Caki2 (cell line): ENCODE data around the gene ALX1. TPM values are rescaled to one million over a fixed set of nuclear protein-coding genes. Genes with fewer than 3 reads are reported as not detected.
"Not testable (repeated sequence)": the region's sequence is repeated elsewhere in the genome, so short reads cannot be mapped to it uniquely, and the experiment has no call there.

Experiments
- DNase-seq: peaks from one replicate; pipeline ENCODE4 v3.0.0-alpha.2; 2015; ENCODE audit warnings: low read depth
- in situ Hi-C: cut with HindIII; loops from 2 replicates; pipeline ENCODE4 v1.10.0; 2016; ENCODE audit warnings: low sequenced_read_pairs, low pct_unique_long_range_greater_than_20kb, mixed read lengths
- total RNA-seq: library from RNA; depleted of rRNA; stranded (reverse); fragments of >200 nt; shearing (Covaris generic); gene quantifications from 2 replicates; pipeline ENCODE4 v1.2.3, GENCODE V29; 2014; ENCODE audit warnings: low replicate concordance; rRNA removed

The ALX1 gene
- total RNA-seq, 1 experiment from 2014 or later, result not detected

DNA sequence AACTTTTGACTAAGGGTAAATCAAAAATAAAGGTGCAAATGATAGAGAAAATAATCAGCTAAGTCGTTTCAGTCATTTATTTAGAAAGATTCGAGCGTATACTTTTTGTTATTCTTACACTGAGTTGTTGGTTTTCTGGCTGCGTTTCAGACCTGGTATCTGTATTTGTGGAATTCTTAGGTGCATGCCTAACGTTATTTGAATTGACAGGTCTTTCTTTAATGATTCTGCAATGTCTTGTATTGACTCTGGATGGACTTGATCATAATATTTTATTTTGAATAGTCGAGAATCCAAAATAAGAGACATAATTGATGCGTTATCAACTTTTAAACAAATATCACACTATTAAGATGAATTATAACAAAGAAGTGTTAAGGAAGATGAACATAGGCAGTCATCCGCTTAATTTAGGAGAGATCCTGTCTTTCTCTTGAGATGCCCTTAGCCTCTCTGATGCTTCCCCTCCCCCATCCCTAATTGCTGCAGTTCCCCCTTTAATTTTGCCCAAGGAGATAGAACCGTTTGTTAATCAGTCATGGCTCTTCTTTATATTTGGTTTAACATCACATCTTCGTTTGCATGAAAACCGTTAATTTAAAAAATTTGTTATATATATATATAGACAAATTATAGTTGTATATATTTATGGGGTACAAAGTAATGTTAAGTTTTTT lies 1.8 kb downstream of the ALX1 start:
- in situ Hi-C loops, result no loop called here

DNA sequence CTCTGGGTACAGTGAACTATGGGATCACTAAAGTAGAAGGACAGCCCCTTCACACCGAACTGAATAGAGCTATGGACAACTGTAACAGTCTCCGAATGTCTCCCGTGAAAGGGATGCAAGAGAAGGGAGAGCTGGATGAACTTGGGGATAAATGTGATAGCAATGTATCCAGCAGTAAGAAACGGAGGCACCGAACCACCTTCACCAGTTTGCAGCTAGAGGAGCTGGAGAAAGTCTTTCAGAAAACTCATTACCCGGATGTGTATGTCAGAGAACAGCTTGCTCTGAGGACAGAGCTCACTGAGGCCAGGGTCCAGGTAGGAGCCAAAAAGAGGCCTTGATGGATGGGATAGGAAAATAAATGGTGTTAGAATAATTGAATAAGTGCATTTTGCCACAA lies 3.5 kb downstream of the ALX1 start:
- no peak for DNase-seq
- in situ Hi-C loops, result no loop called here

More for the DNA sequence above, 1.8 kb downstream of the ALX1 start:
- no peak for DNase-seq

DNA sequence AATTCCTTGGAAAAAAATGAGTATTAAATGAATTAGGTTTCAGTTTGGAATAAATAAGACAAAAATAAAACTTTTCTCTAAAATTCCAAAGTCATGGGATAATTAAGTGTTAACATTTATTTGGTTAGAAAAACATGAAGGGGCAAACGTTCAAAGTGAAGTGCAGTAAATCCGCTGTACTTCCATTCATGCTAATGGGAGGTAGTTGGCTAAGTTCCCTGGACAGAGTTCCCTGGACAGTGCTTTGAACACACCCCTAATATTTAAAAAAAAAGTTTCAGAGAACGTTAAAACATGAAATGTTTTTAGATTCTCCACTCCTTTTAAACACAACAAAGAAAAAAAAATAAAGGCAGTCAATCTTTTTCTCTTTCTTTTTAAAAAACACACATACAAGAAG lies 16.3 kb downstream of the ALX1 start:
- in situ Hi-C loops, result no loop called here
- DNase-seq, result no peak

DNA sequence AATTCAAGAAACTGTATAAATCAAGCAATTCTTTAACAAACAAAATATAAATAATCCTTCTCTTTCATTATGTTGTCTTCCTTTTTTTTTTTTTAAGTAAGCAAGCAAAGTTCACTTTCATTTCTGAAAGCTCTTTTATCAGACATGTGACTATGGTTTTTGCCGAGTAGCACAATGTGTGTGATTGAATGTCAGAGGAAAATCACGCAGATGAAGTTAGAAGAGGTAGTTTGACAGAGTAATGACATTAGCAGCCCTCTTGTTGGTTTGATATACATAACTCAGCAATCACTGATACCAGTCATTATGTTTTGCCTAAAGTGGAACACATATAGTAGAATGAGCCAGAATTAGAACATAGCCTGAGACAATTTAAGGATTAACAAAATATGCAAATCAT lies 19.0 kb downstream of the ALX1 start:
- in situ Hi-C loops, result no loop called here
- no peak for DNase-seq

DNA sequence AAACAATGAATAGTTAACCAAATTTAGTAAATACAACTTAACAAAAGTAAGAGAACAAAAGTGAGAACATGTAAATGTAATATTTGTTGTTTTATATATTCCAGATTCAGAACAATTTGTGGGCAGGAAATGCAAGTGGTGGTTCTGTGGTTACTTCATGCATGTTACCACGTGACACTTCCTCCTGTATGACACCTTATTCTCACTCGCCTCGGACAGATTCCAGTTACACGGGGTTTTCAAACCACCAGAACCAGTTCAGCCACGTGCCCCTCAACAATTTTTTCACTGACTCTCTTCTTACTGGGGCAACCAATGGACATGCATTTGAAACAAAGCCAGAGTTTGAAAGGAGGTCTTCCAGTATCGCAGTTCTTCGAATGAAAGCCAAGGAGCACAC lies 21.0 kb downstream of the ALX1 start:
- no peak for DNase-seq
- in situ Hi-C loops, result no loop called here

DNA sequence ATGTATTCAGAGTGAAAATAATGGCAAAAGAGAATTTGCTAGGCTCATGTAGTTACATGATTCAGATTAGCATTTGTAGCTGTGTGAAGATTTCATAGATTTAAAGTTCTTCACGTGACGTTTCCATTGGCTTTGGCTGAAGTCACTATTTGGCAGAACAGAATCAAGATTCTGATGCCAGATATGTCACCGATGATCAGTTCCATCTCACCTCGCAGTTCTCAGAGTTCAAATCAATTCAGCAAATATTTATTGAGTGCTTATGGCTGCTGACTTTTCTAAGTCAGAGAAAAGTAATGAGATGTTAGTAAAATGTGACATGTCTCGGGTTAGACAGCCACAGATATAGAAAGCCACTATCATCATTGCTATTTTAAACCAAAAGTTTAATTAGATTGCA lies 28.4 kb downstream of the ALX1 start:
- in situ Hi-C loops, result no loop called here

DNA sequence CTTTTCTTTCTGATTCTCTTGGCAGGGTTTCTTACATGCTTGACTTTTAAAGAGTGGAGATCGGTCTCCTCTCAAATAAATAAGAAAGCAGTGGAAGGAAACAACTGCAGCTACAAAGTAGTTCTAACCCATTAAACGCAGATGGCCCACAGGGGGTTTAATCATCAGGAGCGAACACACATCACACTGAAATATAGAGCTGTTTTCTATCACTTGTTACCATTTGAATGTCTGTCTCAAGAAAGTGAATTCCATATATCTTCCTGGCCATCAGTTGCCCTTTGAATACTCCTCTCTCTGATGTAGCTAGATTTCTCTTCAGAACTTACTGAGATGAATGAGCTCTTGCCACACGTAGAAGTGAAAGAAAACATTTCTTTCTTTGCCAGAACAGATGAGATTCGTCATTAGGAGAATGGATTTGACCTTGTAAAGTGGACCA lies 29.1 kb downstream of the ALX1 start:
- DNase-seq, result no peak
- in situ Hi-C loops, result no loop called here

More for the DNA sequence above, 28.4 kb downstream of the ALX1 start:
- no peak for DNase-seq

DNA sequence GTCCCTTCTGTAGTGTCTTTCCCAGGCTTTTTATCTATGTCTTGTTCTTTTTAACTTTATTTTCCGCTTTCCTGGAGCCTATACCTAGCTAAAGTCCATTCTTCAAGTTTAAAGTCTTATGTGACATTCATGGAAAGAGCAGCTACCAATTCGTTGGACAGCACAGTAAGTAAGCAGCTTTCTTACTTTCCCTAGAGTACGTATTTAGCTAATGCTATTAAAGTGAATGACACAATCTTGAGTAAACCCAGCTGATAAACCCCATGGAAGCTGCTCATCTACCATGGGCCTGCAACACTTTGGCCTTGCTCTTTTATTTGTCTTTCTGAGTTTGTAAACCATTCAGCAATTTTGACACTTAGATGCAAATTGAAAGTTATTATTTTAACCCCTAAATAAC lies 30.0 kb downstream of the ALX1 start:
- DNase-seq, result no peak
- in situ Hi-C loops, result no loop called here

DNA sequence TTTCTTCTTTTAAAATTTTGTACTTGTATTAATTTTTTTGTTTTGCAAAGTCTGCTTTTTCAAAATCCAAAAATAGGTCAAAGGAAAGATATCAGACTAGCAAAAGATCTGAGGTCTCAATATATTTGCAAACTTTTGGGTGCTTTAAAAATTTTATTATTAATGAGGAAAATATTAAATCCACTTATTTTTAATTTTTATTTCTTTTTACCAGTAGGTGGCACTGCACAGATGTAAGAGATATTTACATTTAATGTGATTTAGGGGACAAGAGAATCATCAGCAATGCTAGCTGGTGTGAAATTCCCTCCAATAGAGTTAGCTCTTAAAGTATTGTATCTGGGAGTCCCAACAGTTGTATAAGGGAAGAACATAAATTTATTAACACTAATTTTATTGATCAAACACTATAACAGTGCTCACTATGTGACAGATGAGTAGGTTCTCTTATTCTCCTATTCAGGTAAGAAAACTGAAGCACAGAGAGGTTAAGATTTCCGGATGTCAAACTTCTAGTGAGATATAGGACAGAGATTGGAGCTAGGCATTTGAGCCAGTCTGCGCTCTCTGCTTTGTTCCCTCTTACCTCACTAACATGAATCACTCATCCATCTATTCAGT lies 30.5 kb downstream of the ALX1 start:
- peak; percentile 31 for DNase-seq
- in situ Hi-C loops, result no loop called here

DNA sequence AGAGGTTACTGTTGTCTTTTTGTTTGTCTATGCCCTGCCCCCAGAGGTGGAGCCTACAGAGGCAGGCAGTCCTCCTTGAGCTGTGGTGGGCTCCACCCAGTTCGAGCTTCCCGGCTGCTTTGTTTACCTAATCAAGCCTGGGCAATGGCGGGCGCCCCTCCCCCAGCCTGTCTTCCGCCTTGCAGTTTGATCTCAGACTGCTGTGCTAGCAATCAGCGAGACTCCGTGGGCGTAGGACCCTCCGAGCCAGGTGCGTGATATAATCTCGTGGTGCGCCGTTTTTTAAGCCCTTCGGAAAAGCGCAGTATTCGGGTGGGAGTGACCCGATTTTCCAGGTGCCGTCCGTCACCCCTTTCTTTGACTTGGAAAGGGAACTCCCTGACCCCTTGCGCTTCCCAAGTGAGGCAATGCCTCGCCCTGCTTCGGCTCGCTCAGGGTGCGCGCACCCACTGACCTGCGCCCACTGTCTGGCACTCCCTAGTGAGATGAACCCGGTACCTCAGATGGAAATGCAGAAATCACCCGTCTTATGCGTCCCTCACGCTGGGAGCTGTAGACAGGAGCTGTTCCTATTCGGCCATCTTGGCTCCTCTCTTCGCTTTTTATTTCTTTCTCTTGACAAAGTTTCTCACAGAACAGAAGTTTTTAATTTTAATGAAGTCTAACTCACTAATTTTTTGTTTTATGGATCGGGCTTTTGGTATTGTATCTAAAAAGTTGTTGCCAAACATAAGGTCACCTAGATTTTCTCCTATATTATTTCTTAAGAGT lies 38.0 kb downstream of the ALX1 start:
- DNase-seq, in situ Hi-C loops: not testable (repeated sequence)

DNA sequence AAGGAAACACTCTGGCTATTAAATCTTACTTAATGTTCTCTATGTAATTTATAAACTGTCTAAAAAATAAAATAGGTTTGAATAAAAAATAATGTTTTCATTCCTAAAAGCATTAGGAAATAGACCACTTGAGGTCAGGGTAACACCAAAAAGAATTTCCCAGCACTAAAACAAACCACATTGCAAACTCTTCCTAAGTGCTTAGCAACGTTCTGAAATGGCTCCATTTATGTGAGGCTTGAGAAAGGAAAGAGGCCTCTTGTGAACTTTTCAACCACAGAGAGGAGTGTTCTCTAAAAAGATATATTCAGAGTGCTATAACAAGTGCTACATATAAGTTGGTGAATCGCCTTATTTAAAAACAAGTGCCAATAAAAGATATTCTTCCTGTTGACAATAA lies 42.7 kb downstream of the ALX1 start:
- in situ Hi-C loops, result no loop called here
- DNase-seq, result no peak

DNA sequence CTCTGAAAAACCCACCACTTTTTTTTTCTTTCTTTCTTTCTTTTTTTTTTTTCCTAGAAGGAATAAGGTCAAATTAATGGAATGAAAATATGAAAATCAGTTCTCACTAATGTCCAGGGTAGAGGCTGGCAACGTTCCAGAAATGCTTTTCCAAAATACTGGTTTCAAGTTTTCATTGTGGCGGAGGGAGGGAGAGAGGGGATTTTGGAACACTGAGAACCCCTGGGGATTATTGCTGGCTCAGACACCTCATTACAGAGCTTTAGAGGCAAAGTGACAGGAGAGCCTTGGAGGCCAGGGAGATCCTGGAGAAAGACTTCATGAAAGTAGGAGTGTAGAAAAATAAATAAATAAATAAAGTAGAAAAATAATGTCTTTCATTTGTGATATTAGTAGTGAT lies 45.4 kb downstream of the ALX1 start:
- no peak for DNase-seq
- in situ Hi-C loops, result no loop called here

DNA sequence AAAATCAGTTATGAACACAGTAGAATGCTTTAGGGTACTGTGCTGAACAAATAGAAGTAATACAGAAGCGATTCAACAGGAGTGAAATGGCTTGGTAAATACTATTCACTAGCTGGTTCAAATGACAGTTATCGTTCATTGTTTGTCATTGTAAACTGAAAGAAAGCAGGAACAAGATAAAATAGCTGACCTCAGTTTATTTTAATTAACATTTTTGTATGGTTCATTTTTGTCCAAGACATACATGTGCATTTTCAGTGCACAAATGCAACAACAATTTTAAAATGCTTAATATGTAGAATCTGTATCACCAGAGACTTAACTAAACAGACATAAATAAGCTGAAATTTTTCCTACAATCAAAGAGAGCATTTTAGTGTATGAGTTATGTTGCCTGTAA lies 49.9 kb downstream of the ALX1 start:
- no peak for DNase-seq
- in situ Hi-C loops, result no loop called here

DNA sequence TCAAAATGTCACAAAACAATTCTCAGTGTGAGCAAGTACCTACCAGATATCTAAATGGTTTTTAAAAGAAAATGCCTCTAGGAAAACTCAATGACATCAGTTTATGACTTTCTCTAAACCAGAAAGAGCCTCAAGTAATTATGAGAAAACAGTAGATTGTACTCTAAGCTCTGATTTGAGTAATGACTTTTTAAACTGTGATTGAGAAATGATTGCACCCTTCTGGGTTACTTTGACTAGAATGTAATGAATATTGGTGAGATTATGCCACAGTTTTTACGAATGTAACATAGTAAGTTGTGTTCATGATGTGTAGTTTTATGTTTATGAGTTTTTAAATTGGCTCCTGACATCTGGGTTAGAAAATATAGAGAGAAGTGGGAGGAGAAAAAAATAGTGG lies 68.8 kb downstream of the ALX1 start:
- DNase-seq, result no peak
- in situ Hi-C loops, result no loop called here

DNA sequence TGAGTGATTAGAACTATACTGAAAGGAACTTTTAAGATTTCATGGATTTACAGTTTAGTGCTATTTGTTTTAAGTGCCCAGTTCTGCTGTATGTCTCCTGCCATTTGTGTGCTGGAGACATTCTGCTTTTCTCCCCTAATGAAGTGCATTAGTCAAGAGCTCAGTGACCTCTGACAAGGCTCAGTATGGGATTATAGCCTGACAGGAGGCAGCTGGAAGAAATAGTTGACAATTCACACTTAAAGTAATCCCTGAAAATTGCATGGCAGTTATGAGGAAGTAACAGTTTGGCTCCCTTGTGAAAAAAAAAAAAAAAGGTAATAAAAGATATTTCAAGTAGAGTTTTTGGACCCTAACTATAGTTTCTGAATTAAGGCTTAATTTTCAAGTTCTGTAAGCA lies 70.3 kb downstream of the ALX1 start:
- in situ Hi-C loops, result no loop called here
- no peak for DNase-seq

Other genes with a start within 250 kb of the ALX1 start
- not detected in 2 replicates for gene TSPAN19, start 243.9 kb upstream of the ALX1 start, total RNA-seq
- 3.2 and 29.0 TPM in 2 replicates for gene LRRIQ1, start 243.9 kb upstream of the ALX1 start, total RNA-seq